Measurements from ENCODE around the gene TTC23.

The TTC23 gene

DNA sequence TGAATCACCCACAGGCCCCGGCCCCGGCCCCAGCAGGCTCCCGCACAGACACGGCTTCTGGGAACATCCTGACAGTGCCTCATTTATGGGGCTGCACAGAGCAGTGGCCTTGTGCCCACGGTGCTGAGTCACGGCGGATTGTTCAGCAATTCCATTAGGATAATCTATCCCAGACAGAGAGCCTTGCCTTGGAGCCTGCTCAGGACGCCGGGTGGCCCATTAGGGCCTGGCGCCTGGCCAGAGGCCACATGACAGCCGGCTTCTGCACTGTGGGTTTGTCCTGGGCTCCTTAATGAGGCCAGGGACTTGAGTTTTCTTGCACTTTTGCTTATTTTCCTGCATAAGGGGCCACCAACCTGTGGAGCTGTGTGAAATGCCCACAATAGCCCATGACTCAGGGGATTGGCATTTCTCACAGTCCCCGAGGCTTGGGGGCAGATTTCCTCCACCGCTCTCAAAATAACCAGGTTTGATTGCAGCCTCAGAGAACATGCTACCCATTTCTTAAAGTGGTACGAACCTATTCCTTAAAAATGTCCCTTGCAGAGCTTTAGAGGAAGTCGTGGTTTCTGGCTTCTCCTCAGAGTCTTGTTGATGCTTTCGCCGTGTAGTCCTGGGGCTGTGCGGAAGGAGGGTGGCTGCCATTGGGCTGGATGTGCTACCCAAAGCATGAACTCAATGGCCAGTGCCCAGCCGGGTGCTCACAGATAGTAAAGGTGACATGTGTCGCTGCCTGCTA is 125.5 kb downstream of the TTC23 start:
- no peak for DNase-seq (ENCODE audit: low spot score)

DNA sequence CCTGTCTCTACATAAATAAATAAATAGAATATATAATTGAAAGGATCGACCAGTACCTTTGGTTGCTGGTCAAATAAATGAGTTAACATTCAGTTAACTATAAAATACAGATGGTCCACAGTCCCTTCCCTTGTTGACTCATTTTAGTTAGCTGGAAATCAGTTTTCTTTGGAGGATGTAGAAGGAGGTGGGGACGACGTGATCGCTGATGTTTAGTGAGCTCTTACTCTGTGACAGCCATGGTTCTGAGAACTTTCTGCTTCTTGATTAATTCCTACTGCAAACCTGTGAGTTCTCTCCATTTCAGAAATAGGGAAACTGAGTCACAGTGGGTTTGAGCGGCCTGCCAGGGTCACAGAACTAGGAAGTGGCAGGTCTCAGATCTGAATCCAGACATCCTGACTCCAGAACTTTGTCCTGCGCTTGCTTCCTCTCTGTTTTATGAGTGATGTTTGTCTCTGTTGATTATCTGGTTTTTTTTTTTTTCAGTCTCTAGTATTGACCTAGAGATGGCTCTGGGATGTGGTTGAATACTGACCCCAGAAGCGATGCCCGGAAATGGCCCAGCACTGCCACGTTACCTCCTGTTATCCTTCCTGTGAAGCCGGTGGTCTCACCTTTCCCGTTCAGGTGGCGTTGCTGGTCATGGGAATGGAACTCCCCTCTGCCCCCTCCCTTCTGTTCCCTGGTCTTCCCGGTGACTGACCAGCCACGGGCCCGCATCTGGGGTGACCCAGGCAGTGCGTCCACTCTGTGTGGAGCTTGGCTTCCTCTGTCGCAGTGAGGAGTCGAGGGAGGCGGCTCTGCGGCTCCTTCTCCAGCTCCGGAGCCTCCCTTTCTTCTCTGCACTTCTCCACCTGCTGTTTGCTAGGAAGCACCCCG is 126.3 kb downstream of the TTC23 start:
- TF ChIP-seq, protein P1, sequence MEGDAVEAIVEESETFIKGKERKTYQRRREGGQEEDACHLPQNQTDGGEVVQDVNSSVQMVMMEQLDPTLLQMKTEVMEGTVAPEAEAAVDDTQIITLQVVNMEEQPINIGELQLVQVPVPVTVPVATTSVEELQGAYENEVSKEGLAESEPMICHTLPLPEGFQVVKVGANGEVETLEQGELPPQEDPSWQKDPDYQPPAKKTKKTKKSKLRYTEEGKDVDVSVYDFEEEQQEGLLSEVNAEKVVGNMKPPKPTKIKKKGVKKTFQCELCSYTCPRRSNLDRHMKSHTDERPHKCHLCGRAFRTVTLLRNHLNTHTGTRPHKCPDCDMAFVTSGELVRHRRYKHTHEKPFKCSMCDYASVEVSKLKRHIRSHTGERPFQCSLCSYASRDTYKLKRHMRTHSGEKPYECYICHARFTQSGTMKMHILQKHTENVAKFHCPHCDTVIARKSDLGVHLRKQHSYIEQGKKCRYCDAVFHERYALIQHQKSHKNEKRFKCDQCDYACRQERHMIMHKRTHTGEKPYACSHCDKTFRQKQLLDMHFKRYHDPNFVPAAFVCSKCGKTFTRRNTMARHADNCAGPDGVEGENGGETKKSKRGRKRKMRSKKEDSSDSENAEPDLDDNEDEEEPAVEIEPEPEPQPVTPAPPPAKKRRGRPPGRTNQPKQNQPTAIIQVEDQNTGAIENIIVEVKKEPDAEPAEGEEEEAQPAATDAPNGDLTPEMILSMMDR (IDR thresholded peaks at IDR 0.05; ENCODE audit: extremely low read depth, insufficient read depth, missing control alignments) = no peak
- in situ Hi-C loops (cut with MboI; ENCODE audit: low pct_unique_long_range_greater_than_20kb, low sequenced_read_pairs, unreplicated experiment) = no loop called here
- no peak for DNase-seq (ENCODE audit: low spot score)

More for the DNA sequence above, 125.5 kb downstream of the TTC23 start:
- in situ Hi-C loops (cut with MboI; ENCODE audit: low pct_unique_long_range_greater_than_20kb, low sequenced_read_pairs, unreplicated experiment) = no loop called here
- TF ChIP-seq, protein P1 (IDR thresholded peaks at IDR 0.05; ENCODE audit: extremely low read depth, insufficient read depth, missing control alignments) = no peak

DNA sequence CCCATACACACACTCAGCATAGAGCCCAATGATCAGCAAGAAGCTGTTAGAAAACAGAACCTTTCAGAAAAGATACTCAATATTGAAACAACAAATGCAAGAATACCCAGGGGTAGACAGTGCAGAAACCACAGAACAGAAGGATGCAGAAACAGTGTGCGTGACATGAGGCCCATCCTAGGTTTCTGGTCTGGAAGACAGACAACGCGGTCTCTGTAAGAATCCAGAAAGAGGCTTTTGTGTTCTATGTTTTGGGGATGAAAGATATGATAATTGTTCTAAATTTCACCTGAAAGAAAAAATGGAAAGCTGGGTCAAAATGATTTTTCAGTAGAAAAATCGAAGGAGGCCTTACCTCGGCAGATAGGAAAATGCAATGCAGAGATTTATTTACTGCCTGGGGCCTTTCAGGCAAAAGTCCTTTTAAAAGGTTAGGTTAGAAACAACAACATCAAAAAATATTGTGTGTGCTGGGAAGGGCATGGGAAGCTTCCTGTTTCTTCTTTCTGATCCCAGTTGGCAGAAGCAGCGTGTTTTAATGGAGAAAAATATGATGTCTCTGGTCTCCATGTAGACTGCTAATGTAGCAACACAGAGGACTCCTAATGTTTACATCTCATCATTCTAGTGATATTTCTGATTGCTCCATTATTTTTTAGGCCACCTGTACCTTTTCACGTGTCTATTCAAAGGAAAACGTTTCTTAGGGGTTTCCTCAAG is 127.5 kb downstream of the TTC23 start:
- TF ChIP-seq, protein P1 (IDR thresholded peaks at IDR 0.05; ENCODE audit: extremely low read depth, insufficient read depth, missing control alignments) = no peak
- in situ Hi-C loops (cut with MboI; ENCODE audit: low pct_unique_long_range_greater_than_20kb, low sequenced_read_pairs, unreplicated experiment) = no loop called here

DNA sequence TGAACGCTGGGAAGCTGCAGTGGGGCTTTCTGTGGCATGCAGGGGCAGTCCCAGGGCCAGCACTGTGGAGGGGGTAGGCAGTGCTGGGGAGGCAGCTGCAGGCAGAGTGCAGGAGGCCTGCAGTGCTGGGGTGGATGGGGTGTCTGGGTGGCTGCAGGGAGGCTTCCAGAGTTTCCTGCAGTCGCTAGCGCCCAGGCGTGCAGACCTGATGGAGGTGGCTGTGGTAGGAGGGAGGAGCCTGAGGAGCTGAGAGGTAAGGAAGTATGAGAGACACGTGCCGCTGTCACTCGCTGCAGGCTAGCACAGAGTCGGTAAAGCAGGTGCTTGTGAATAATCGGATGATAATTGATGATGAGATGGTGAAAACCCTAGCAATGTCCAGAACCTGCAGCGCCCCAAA is 128.2 kb downstream of the TTC23 start:
- no peak for DNase-seq (ENCODE audit: low spot score)
- TF ChIP-seq, protein P1 (IDR thresholded peaks at IDR 0.05; ENCODE audit: extremely low read depth, insufficient read depth, missing control alignments) = no peak
- in situ Hi-C loops (cut with MboI; ENCODE audit: low pct_unique_long_range_greater_than_20kb, low sequenced_read_pairs, unreplicated experiment) = no loop called here

More for the DNA sequence above, 127.5 kb downstream of the TTC23 start:
- DNase-seq (ENCODE audit: low spot score) = no peak

DNA sequence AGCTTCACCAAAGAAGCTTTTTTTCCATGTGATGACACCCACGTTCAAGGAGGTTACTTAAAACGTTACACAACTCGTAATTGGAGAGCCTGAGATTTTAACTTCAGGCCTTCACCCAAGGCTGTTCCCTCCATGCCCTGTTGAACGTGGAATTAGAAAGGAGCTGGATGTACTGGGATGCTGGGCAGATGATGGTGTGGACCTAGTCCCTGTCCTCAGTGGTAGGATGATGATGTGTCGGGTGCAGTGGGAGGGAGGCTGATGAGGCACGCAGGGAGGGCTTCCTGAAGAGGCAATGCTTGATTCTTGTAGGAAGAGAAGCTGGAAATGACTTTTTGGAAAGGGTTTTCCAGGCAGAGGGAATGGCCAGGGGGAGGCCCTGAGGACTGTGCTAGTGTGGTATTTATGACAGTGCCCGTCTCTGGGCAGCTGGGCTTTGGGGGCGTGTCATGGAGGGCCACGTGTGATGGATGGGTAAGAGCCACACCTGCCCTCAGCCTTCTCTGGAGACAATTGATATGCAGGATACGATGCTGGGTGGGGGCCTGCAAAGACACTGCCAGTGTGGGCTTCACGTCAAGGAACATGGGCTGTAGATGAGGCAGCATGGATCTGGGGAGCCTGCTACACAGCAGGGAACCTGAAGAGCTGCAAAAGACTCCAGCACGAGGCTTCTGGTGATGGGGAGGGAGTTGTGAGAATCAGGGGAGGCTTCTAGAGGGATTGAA is 129.2 kb downstream of the TTC23 start:
- TF ChIP-seq, protein P1 (IDR thresholded peaks at IDR 0.05; ENCODE audit: extremely low read depth, insufficient read depth, missing control alignments) = no peak
- DNase-seq (ENCODE audit: low spot score) = no peak
- in situ Hi-C loops (cut with MboI; ENCODE audit: low pct_unique_long_range_greater_than_20kb, low sequenced_read_pairs, unreplicated experiment) = no loop called here

Data from GM13977 (cell line).